Choroid plexus epithelial cell (primary cell): ENCODE measurements around the gene CX3CL1.

Experiments
- DNase-seq: peaks from one replicate; pipeline ENCODE4 v3.0.0-alpha.2; 2010; ENCODE audit warnings: low read depth
- H3K4me3 ChIP-seq: 2 replicates; pipeline ENCODE4 v1.5.1; 2011; ENCODE audit warnings: low read depth, mild to moderate bottlenecking, control low read depth, low read length, moderate library complexity
- TF ChIP-seq, protein P1 (sequence below): conservative IDR thresholded peaks from 2 replicates; pipeline ENCODE4 v1.5.1; 2011; ENCODE audit warnings: low read depth, mild to moderate bottlenecking, control low read depth, inconsistent platforms, low read length, moderate library complexity

Gene CX3CL1

DNA sequence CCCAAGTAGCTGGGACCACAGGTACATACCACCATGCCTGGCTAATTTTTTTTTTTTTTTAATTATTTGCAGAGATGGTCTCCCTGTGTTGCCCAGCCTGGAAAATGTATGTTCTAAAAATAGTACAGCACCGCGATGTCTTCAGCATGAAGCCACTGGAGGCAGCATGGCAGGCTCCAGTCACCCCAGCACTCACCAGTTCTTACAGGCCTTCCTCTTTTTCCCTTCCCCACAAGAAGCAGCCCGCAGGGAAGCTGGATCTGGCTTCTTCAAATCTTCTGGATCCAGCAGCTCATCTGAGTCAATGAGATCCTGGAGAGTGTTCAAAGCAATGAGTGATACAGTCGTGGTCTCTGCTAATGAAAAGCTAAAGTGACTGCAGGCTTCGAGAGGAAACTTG is 58.7 kb downstream of the CX3CL1 start:
- no peak overlapping the region for H3K4me3 ChIP-seq
- TF ChIP-seq, protein P1, sequence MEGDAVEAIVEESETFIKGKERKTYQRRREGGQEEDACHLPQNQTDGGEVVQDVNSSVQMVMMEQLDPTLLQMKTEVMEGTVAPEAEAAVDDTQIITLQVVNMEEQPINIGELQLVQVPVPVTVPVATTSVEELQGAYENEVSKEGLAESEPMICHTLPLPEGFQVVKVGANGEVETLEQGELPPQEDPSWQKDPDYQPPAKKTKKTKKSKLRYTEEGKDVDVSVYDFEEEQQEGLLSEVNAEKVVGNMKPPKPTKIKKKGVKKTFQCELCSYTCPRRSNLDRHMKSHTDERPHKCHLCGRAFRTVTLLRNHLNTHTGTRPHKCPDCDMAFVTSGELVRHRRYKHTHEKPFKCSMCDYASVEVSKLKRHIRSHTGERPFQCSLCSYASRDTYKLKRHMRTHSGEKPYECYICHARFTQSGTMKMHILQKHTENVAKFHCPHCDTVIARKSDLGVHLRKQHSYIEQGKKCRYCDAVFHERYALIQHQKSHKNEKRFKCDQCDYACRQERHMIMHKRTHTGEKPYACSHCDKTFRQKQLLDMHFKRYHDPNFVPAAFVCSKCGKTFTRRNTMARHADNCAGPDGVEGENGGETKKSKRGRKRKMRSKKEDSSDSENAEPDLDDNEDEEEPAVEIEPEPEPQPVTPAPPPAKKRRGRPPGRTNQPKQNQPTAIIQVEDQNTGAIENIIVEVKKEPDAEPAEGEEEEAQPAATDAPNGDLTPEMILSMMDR = no peak
- DNase-seq = no peak

GRCh38 chr16:57432505-57432904 is 60.2 kb downstream of the CX3CL1 start:
- TF ChIP-seq, protein P1 = no peak
- H3K4me3 ChIP-seq = no peak overlapping the region
- DNase-seq = no peak

DNA sequence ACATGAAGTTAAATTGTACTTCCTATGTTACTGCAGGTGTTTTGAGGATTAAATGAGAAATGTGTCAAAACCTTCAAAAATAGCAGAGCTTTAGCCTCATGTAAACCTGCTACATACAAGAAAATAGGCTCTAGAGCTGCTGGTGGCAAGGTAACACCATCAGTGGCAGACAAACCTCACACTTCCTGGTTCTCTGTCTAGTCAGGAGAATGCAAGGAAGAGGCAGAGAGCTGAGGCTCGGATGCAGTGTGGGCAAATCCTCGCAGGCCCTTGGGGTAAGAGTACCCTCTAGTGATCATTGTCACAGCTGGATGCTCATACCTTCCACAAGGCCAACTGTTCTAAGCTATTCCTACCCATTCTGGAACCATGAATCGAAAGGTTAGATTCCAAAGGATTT is 60.7 kb downstream of the CX3CL1 start:
- TF ChIP-seq, protein P1 = no peak

GRCh38 chr16:57434003-57434402 is 61.7 kb downstream of the CX3CL1 start:
- TF ChIP-seq, protein P1 = no peak
- H3K4me3 ChIP-seq = no peak overlapping the region
- DNase-seq = no peak

More for the DNA sequence above, 60.7 kb downstream of the CX3CL1 start:
- no peak for DNase-seq
- no peak overlapping the region for H3K4me3 ChIP-seq
